ENCODE data around the gene MAML3.

MAML3 gene

GRCh38 chr4:140097572-140097971 lies 56.4 kb downstream of the MAML3 start:
- ChIA-PET CTCF (interaction anchor here (0.7 kb wide), 1 partner anchor 154 kb away, joined by 3 read pairs; no protein-coding TSS in a partner anchor), POLR2A (interaction anchor here (0.7 to 1.9 kb wide), 2 partner anchors 46 to 54 kb away, joined by 3 to 9 read pairs; no protein-coding TSS in a partner anchor)
- TF ChIP-seq FOXM1 (IDR thresholded peaks at IDR 0.05; ENCODE audit: borderline replicate concordance), result no peak
- TF ChIP-seq HDGF (IDR thresholded peaks at IDR 0.05; ENCODE audit: borderline replicate concordance), result no peak
- no peak for DNase-seq (ENCODE audit: extremely low spot score)

GRCh38 chr4:140096921-140097320 lies 57.1 kb downstream of the MAML3 start:
- no peak for TF ChIP-seq HDGF (IDR thresholded peaks at IDR 0.05; ENCODE audit: borderline replicate concordance)
- no peak for TF ChIP-seq SUZ12 (IDR thresholded peaks at IDR 0.05)
- TF ChIP-seq LEF1 (IDR thresholded peaks at IDR 0.05; ENCODE audit: borderline replicate concordance), result no peak
- no peak for TF ChIP-seq ELF4 (IDR thresholded peaks at IDR 0.05)
- no peak for TF ChIP-seq FOXM1 (IDR thresholded peaks at IDR 0.05; ENCODE audit: borderline replicate concordance)
- TF ChIP-seq ARNT (IDR thresholded peaks at IDR 0.05), result no peak
- TF ChIP-seq SP1 (IDR thresholded peaks at IDR 0.05), result no peak
- TF ChIP-seq PKNOX1 (IDR thresholded peaks at IDR 0.05), result no peak
- no peak for TF ChIP-seq BHLHE40 (IDR thresholded peaks at IDR 0.05; ENCODE audit: borderline replicate concordance)
- TF ChIP-seq ZNF384 (IDR thresholded peaks at IDR 0.05), result no peak
- no peak for TF ChIP-seq FOXK2 (IDR thresholded peaks at IDR 0.05)
- TF ChIP-seq FOXA1 (IDR thresholded peaks at IDR 0.05), result no peak
- no peak for TF ChIP-seq L3MBTL2 (conservative IDR thresholded peaks at IDR 0.05)
- TF ChIP-seq CTBP1 (IDR thresholded peaks at IDR 0.05; ENCODE audit: borderline replicate concordance), result no peak
- TF ChIP-seq NFRKB (IDR thresholded peaks at IDR 0.05), result no peak
- no peak for TF ChIP-seq TARDBP (IDR thresholded peaks at IDR 0.05)
- POLR2A ChIA-PET, result interaction anchor here (1.9 kb wide), 1 partner anchor 54 kb away, joined by 9 read pairs; no protein-coding TSS in a partner anchor
- no peak for DNase-seq (ENCODE audit: extremely low spot score)
- CTCF ChIA-PET, result no interaction called here

GRCh38 chr4:140096483-140096861 lies 57.5 kb downstream of the MAML3 start:
- CTCF ChIA-PET, result interaction anchor here (0.7 to 1.0 kb wide), 2 partner anchors 18 to 264 kb away, joined by 3 to 5 read pairs; no protein-coding TSS in a partner anchor
- TF ChIP-seq FOXA1 (IDR thresholded peaks at IDR 0.05) (no peak), FOXK2 (IDR thresholded peaks at IDR 0.05) (no peak), ZNF384 (IDR thresholded peaks at IDR 0.05) (no peak), TARDBP (IDR thresholded peaks at IDR 0.05) (no peak), SUZ12 (IDR thresholded peaks at IDR 0.05) (no peak), HDGF (IDR thresholded peaks at IDR 0.05; ENCODE audit: borderline replicate concordance) (no peak), FOXM1 (IDR thresholded peaks at IDR 0.05; ENCODE audit: borderline replicate concordance) (no peak), NFRKB (IDR thresholded peaks at IDR 0.05) (no peak), ELF4 (IDR thresholded peaks at IDR 0.05) (no peak), CTBP1 (IDR thresholded peaks at IDR 0.05; ENCODE audit: borderline replicate concordance) (no peak), L3MBTL2 (conservative IDR thresholded peaks at IDR 0.05) (no peak), PKNOX1 (IDR thresholded peaks at IDR 0.05) (no peak), LEF1 (IDR thresholded peaks at IDR 0.05; ENCODE audit: borderline replicate concordance) (no peak), BHLHE40 (IDR thresholded peaks at IDR 0.05; ENCODE audit: borderline replicate concordance) (no peak), ARNT (IDR thresholded peaks at IDR 0.05) (no peak), SP1 (IDR thresholded peaks at IDR 0.05) (no peak)
- POLR2A ChIA-PET, result interaction anchor here (0.8 to 1.9 kb wide), 6 partner anchors 13 to 55 kb away, joined by 3 to 14 read pairs (median 7); no protein-coding TSS in a partner anchor
- no peak for DNase-seq (ENCODE audit: extremely low spot score)

DNA sequence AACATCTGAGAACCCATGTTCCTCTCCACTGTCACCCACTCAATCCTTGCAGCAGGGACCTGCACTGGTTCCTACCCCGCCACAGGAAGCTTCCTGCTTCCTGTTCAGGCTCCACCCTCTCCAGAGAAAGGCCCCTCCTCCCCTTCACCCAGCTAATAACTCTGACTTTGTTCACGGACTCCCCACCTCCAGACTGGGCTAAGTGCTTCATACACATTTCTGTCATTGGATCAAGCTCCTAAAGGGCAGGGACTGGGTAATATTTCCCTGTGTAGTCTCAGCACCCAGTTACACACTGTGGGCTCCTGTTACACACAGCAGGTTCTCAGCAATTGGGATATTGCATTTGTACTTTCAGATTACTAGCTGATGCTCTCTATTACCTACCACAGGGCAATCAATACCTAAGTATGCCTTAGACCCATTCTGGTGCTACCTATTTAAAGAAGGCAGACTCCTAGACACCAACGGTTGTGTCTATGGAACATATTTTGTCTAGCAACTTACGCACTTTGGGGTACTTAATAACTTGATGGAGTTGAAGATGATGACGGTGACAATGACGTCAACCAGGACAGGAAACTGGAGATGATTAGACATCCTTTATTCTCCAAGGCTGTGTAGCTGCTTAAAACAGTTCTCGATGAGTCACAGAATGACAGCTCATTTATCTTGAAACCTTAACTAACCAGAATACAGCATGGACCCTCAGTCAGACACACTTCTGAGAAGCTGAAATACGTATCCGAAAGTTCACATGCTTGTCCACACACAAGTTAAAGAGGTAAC lies 58.1 kb downstream of the MAML3 start:
- CTCF ChIA-PET, result interaction anchor here (0.5 to 1.1 kb wide), 4 partner anchors 17 to 264 kb away, joined by 3 to 5 read pairs (median 4); no protein-coding TSS in a partner anchor
- no peak for DNase-seq (ENCODE audit: extremely low spot score)
- POLR2A ChIA-PET, result interaction anchor here (0.7 to 1.5 kb wide), 13 partner anchors 10 to 640 kb away, joined by 3 to 14 read pairs (median 3); no protein-coding TSS in a partner anchor
- no peak for TF ChIP-seq TARDBP (IDR thresholded peaks at IDR 0.05)
- no peak for TF ChIP-seq FOXM1 (IDR thresholded peaks at IDR 0.05; ENCODE audit: borderline replicate concordance)
- TF ChIP-seq FOXA1 (IDR thresholded peaks at IDR 0.05), result no peak
- TF ChIP-seq CTBP1 (IDR thresholded peaks at IDR 0.05; ENCODE audit: borderline replicate concordance), result no peak
- no peak for TF ChIP-seq SUZ12 (IDR thresholded peaks at IDR 0.05)
- TF ChIP-seq ZNF384 (IDR thresholded peaks at IDR 0.05), result no peak
- no peak for TF ChIP-seq FOXK2 (IDR thresholded peaks at IDR 0.05)
- TF ChIP-seq HDGF (IDR thresholded peaks at IDR 0.05; ENCODE audit: borderline replicate concordance), result no peak

DNA sequence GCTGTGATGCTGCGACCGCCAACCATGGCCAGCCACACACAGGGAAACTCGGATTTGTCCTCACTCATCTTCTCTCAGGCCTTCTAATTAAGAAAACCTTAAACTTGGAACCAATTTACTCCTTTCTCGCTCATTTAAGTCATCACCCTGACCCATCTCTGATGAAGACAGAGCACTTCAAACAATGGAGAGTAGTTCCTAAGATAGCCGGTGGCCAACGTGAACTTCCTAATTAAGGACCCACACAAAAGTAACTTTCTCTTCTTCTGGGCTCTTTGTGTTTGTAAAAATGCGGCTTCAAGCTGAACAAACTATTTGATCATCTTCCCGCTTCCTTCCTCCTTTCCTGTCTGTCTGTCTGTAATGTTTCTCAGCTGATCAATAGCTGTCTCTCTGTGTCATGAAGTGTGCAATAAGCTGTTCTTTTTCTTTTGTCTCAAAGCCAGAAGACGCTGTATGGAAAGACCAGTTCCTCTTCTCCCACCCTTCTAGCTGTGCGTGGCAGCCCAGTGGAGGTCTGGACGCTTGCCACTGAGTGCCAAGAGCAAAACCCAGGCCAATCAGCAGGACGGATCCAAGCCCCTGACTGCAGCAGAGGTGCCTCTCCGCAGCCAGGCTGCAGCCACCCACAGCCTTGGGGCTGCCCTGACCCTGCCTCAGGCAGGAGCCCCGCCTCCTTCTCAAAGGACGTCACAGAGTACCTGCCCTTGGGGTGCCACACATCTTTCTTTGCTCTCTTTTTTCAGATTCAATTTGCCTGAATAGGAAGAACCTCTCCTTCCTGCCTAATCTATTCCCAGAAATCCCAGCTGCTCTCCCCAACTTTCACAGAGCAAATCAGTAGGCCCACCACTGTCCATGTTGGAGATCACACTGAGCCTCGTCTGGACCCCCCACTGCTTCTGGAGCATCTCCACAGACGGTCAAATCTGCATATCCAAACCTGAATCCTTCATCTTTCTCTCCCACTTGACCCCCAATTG lies 59.3 kb downstream of the MAML3 start:
- DNase-seq (ENCODE audit: extremely low spot score), result no peak
- ChIA-PET POLR2A (interaction anchor here (0.9 to 1.5 kb wide), 8 partner anchors 9 to 56 kb away, joined by 3 to 14 read pairs (median 4); no protein-coding TSS in a partner anchor), CTCF (interaction anchor here (0.5 to 1.1 kb wide), 3 partner anchors 51 to 515 kb away, joined by 3 to 4 read pairs (median 4); no protein-coding TSS in a partner anchor)
- TF ChIP-seq FOXM1 (IDR thresholded peaks at IDR 0.05; ENCODE audit: borderline replicate concordance) (no peak), NFRKB (IDR thresholded peaks at IDR 0.05) (no peak), TARDBP (IDR thresholded peaks at IDR 0.05) (no peak), ARNT (IDR thresholded peaks at IDR 0.05) (no peak), PKNOX1 (IDR thresholded peaks at IDR 0.05) (no peak)
